A549 (cell line): ENCODE results near the gene TRAK1.

Experiments used
- CEBPB ChIP-seq, 2 experiments: fragments of >200 bp in 1 of 2; sonication (Bioruptor Twin) in 1 of 2; formaldehyde crosslinking in 1 of 2; IDR thresholded peaks; 2 replicates each; pipeline ENCODE4 v1.6.1; 2012 to 2016
- CTCF ChIP-seq: fragments of >200 bp; sonication (Bioruptor Twin); formaldehyde crosslinking; IDR thresholded peaks from 3 replicates; pipeline ENCODE4 v1.5.1; 2016
- EP300 ChIP-seq, 2 experiments: fragments of >200 bp; sonication (Bioruptor Twin); formaldehyde crosslinking; IDR thresholded peaks; 2 replicates in 1 of 2; 3 replicates in 1 of 2; pipeline ENCODE4 v1.6.1; 2016 to 2017
- MAFK ChIP-seq: fragments of 450-650 bp; IDR thresholded peaks from 2 replicates; pipeline ENCODE4 v1.6.1; 2014; ENCODE audit not compliant: partially characterized antibody
- MAX ChIP-seq: IDR thresholded peaks from 2 replicates; pipeline ENCODE4 v1.6.1; 2012
- RAD21 ChIP-seq, 2 experiments: fragments of >200 bp in 1 of 2; sonication (Bioruptor Twin) in 1 of 2; formaldehyde crosslinking in 1 of 2; IDR thresholded peaks in 1 of 2; conservative IDR thresholded peaks in 1 of 2; 2 replicates in 1 of 2; 3 replicates in 1 of 2; pipeline ENCODE4 v1.6.1; 2012 to 2018; ENCODE audit warnings: inconsistent platforms in 1 of 2
- RFX5 ChIP-seq: fragments of 450-650 bp; IDR thresholded peaks from 2 replicates; pipeline ENCODE4 v1.7.1; 2014; ENCODE audit warnings: antibody characterized with exemption, mild to moderate bottlenecking, moderate library complexity
- SREBF2 ChIP-seq: fragments of 450-650 bp; IDR thresholded peaks from 2 replicates; pipeline ENCODE4 v1.6.1; 2014; ENCODE audit warnings: mild to moderate bottlenecking, moderate library complexity

GRCh38 chr3:42050126-42050525 lies 41.0 kb upstream of the TRAK1 start:
- TF ChIP-seq SREBF2 (no peak), EP300 (IDR thresholded peaks at IDR 0.05) (no peak), CTCF (no peak), CEBPB (IDR thresholded peaks at IDR 0.05) (no peak), RFX5 (no peak), MAX (no peak), MAFK (no peak), RAD21 (conservative IDR thresholded peaks at IDR 0.05 in 1 of 2, IDR thresholded peaks at IDR 0.05 in 1 of 2) (no peak)
